HepG2 (cell line): Measurements from ENCODE around the gene SULT1B1. TPM values are rescaled to one million over a fixed set of nuclear protein-coding genes. Genes with fewer than 3 reads are reported as not detected.
A peak's percentile ranks its signal among the peaks of the same experiment; 100 is the strongest.

Experiments
- ARID3A ChIP-seq: IDR thresholded peaks from 2 replicates; pipeline ENCODE4 v1.6.1; 2012; ENCODE audit warnings: low read depth, low read length, improper control_type of control experiment
- ARID5B ChIP-seq: IDR thresholded peaks from 2 replicates; pipeline ENCODE4 v1.4.0; 2020; ENCODE audit warnings: mild to moderate bottlenecking, missing genetic modification reagents
- ATAD3A ChIP-seq: sonication (generic); formaldehyde crosslinking; IDR thresholded peaks from 2 replicates; pipeline ENCODE4 v1.4.0; 2020; ENCODE audit warnings: missing genetic modification reagents
- DDIT3 ChIP-seq: sonication (generic); formaldehyde crosslinking; IDR thresholded peaks from 2 replicates; pipeline ENCODE4 v1.4.0; 2020; ENCODE audit warnings: mild to moderate bottlenecking, missing genetic modification reagents
- FOXA3 ChIP-seq: IDR thresholded peaks from 2 replicates; pipeline ENCODE4 v1.6.1; 2016; ENCODE audit warnings: missing genetic modification reagents, missing compliant biosample characterization
- FOXK1 ChIP-seq: sonication (generic); formaldehyde crosslinking; IDR thresholded peaks from 2 replicates; pipeline ENCODE4 v1.4.0; 2020; ENCODE audit warnings: low read depth, missing genetic modification reagents, borderline replicate concordance
- GATAD2A ChIP-seq: IDR thresholded peaks from 2 replicates; pipeline ENCODE4 v1.6.1; 2016
- HMGA1 ChIP-seq: sonication (generic); formaldehyde crosslinking; conservative IDR thresholded peaks from 2 replicates; pipeline ENCODE4 v1.4.0; 2020; ENCODE audit warnings: missing genetic modification reagents
- HNF4A ChIP-seq: sonication (generic); formaldehyde crosslinking; IDR thresholded peaks from 2 replicates; pipeline ENCODE4 v1.4.0; 2020; ENCODE audit warnings: missing genetic modification reagents
- KAT8 ChIP-seq: IDR thresholded peaks from 2 replicates; pipeline ENCODE4 v1.6.1; 2016; ENCODE audit warnings: missing genetic modification reagents, missing compliant biosample characterization
- MIXL1 ChIP-seq: IDR thresholded peaks from 2 replicates; pipeline ENCODE4 v1.6.1; 2016
- NFE2 ChIP-seq: sonication (generic); formaldehyde crosslinking; IDR thresholded peaks from 2 replicates; pipeline ENCODE4 v1.4.0; 2020; ENCODE audit warnings: missing genetic modification reagents
- NFIB ChIP-seq: sonication (generic); formaldehyde crosslinking; IDR thresholded peaks from 2 replicates; pipeline ENCODE4 v1.9.0; 2021; ENCODE audit warnings: missing genetic modification reagents, mild to moderate bottlenecking, borderline replicate concordance
- SMC3 ChIP-seq: IDR thresholded peaks from 2 replicates; pipeline ENCODE4 v1.6.1; 2011; ENCODE audit warnings: low read length, improper control_type of control experiment
- TEF ChIP-seq: sonication (generic); formaldehyde crosslinking; IDR thresholded peaks from 2 replicates; pipeline ENCODE4 v1.5.0; 2020; ENCODE audit warnings: missing genetic modification reagents
- ZBTB21 ChIP-seq: sonication (generic); formaldehyde crosslinking; IDR thresholded peaks from 2 replicates; pipeline ENCODE4 v1.4.0; 2020; ENCODE audit warnings: missing genetic modification reagents
- ZBTB7B ChIP-seq: sonication (generic); formaldehyde crosslinking; IDR thresholded peaks from 2 replicates; pipeline ENCODE4 v1.4.0; 2020; ENCODE audit warnings: missing genetic modification reagents
- ZGPAT ChIP-seq: IDR thresholded peaks from 2 replicates; pipeline ENCODE4 v1.6.1; 2016; ENCODE audit warnings: mild to moderate bottlenecking
- ZNF282 ChIP-seq: fragments of 450-650 bp; IDR thresholded peaks from 2 replicates; pipeline ENCODE4 v1.6.1; 2018; ENCODE audit not compliant: partially characterized antibody
- ZNF430 ChIP-seq: sonication (generic); formaldehyde crosslinking; IDR thresholded peaks from 2 replicates; pipeline ENCODE4 v1.9.0; 2021; ENCODE audit warnings: mild to moderate bottlenecking, missing genetic modification reagents
- ZNF543 ChIP-seq: sonication (generic); formaldehyde crosslinking; IDR thresholded peaks from 2 replicates; pipeline ENCODE4 v1.4.0; 2020; ENCODE audit warnings: mild to moderate bottlenecking, missing genetic modification reagents
- ZNF616 ChIP-seq: sonication (generic); formaldehyde crosslinking; IDR thresholded peaks from 2 replicates; pipeline ENCODE4 v1.5.0; 2020; ENCODE audit warnings: low read depth, mild to moderate bottlenecking, missing genetic modification reagents
- ZNF75D ChIP-seq: sonication (generic); formaldehyde crosslinking; IDR thresholded peaks from 2 replicates; pipeline ENCODE4 v1.8.1; 2023; ENCODE audit warnings: missing genetic modification reagents, mild to moderate bottlenecking, borderline replicate concordance
- polyA plus RNA-seq, 8 experiments: library from polyadenylated mRNA; depleted of rRNA in 3 of 8; stranded (reverse) in 7 of 8; unstranded in 1 of 8; fragments of >200 nt; fragmentation: Illumina TruSeq in 4 of 8; extraction: Trizol in 4 of 8; gene quantifications; 2 replicates each; pipeline versions ENCODE4 v1.2.1 to v1.2.3, GENCODE V29; 2011 to 2016; ENCODE audit warnings: low read depth in 4 of 8, missing spikeins in 1 of 8, mixed read lengths in 1 of 8; ENCODE audit not compliant: insufficient read depth in 1 of 8
- total RNA-seq, 5 experiments: library from RNA; depleted of rRNA; stranded (reverse); fragments of >200 nt; fragmentation: Illumina TruSeq; extraction: Trizol; gene quantifications; 2 replicates each; pipeline ENCODE4 v1.2.3, GENCODE V29; 2016; ENCODE audit warnings: low read depth in 1 of 5

SULT1B1 gene
- total and polyA plus RNA-seq, 2 of the 13 experiments (the other 11 are each of a cell fraction or from before 2014, with no cell fraction given) = 0.20 to 0.25 TPM

- TF ChIP-seq ARID5B (0 out of 2 replicates have a peak, but pooled peaks have one; percentile 28), ZBTB21 (no peak), NFIB (CRISPR knock-in tag) (no peak), ZNF616 (no peak), ZNF282 (no peak), ZNF430 (CRISPR knock-in tag) (no peak), ARID3A (peak; percentile 60; the same call in 1 of the 2 replicates), HNF4A (CRISPR knock-in tag) (no peak), FOXA3 (CRISPR knock-in tag) (0 out of 2 replicates have a peak, but pooled peaks have one; percentile 12), GATAD2A (peak; percentile 53; the same call in 1 of the 2 replicates), SMC3 (peak; percentile 96), ATAD3A (CRISPR knock-in tag) (no peak), TEF (CRISPR knock-in tag) (no peak), HMGA1 (CRISPR knock-in tag) (no peak), ZNF543 (CRISPR knock-in tag) (no peak), MIXL1 (peak; percentile 13; the same call in 1 of the 2 replicates), FOXK1 (CRISPR knock-in tag) (no peak), ZNF75D (no peak), NFE2 (CRISPR knock-in tag) (no peak), DDIT3 (CRISPR knock-in tag) (no peak), ZGPAT (0 out of 2 replicates have a peak, but pooled peaks have one; percentile 23), KAT8 (CRISPR knock-in tag) (0 out of 2 replicates have a peak, but pooled peaks have one; percentile 10), ZBTB7B (CRISPR knock-in tag) (no peak)
Measured at GRCh38 chr4:69689599-69689998, 70.8 kb downstream of the SULT1B1 start (continued).
